Brain microvascular endothelial cell (primary cell): ENCODE measurements around the gene SVIL.
A peak's percentile ranks its signal among the peaks of the same experiment; 100 is the strongest.

Experiments
- DNase-seq: peaks from one replicate; pipeline ENCODE4 v3.0.0-alpha.2; 2020
- H3K27ac ChIP-seq: fragments of 250-450 bp; sonication (Bioruptor Pico); 2 replicates; pipeline ENCODE4 v1.5.1; 2020; ENCODE audit warnings: mild to moderate bottlenecking, moderate library complexity
- H3K27me3 ChIP-seq: fragments of 250-450 bp; sonication (Bioruptor Pico); replicated peaks from 2 replicates; pipeline ENCODE4 v1.5.1; 2020; ENCODE audit warnings: mild to moderate bottlenecking
- H3K36me3 ChIP-seq: fragments of 250-450 bp; sonication (Bioruptor Pico); replicated peaks from 2 replicates; pipeline ENCODE4 v1.5.1; 2020; ENCODE audit warnings: mild to moderate bottlenecking
- H3K4me3 ChIP-seq: 2 replicates; pipeline ENCODE4 v1.5.1; 2011; ENCODE audit warnings: low read depth, mild to moderate bottlenecking, control low read depth, low read length, moderate library complexity
- CTCF ChIP-seq: IDR thresholded peaks from 2 replicates; pipeline ENCODE4 v1.5.1; 2011; ENCODE audit warnings: low read depth, mild to moderate bottlenecking, moderate library complexity, low read length, control low read depth, inconsistent platforms; ENCODE audit errors: missing control alignments
- in situ Hi-C: cut with HindIII; loops from 2 replicates; pipeline ENCODE4 v1.10.0; 2017; ENCODE audit warnings: low sequenced_read_pairs, low pct_ligation_motif_present

SVIL gene

GRCh38 chr10:29415876-29416275 is 218.9 kb downstream of the SVIL start:
- in situ Hi-C loops: no loop called here
- H3K27me3 ChIP-seq: no peaks in the 10 kb centered on the region
- peak overlapping the region; percentile 11 for H3K27ac ChIP-seq
- H3K4me3 ChIP-seq: no peak overlapping the region
- peak; percentile 51 for DNase-seq
- peaks cover 21% of the 10 kb centered on the region for H3K36me3 ChIP-seq
- TF ChIP-seq CTCF: no peak

- H3K4me3 ChIP-seq: no peak overlapping the region
- in situ Hi-C loops: no loop called here
- peaks cover 12% of the 10 kb centered on the region for H3K36me3 ChIP-seq
- no peak for TF ChIP-seq CTCF
- DNase-seq: no peak
- H3K27ac ChIP-seq: no peak overlapping the region
- no peaks in the 10 kb centered on the region for H3K27me3 ChIP-seq
Observed at GRCh38 chr10:29414501-29414900, 220.3 kb downstream of the SVIL start.

GRCh38 chr10:29412485-29412884 is 222.3 kb downstream of the SVIL start:
- no peak for TF ChIP-seq CTCF
- H3K4me3 ChIP-seq: no peak overlapping the region
- in situ Hi-C loops: no loop called here
- H3K27ac ChIP-seq: no peak overlapping the region
- no peak for DNase-seq
- H3K27me3 ChIP-seq: no peaks in the 10 kb centered on the region
- peaks cover 6% of the 10 kb centered on the region for H3K36me3 ChIP-seq

- H3K27me3 ChIP-seq: no peaks in the 10 kb centered on the region
- TF ChIP-seq CTCF: no peak
- no peaks in the 10 kb centered on the region for H3K36me3 ChIP-seq
- DNase-seq: no peak
- H3K4me3 ChIP-seq: no peak overlapping the region
- H3K27ac ChIP-seq: no peak overlapping the region
- in situ Hi-C loops: no loop called here
Observed at GRCh38 chr10:29411666-29412315, 223.0 kb downstream of the SVIL start.

- no peaks in the 10 kb centered on the region for H3K27me3 ChIP-seq
- no peaks in the 10 kb centered on the region for H3K36me3 ChIP-seq
- H3K27ac ChIP-seq: peak overlapping the region; percentile 47
- in situ Hi-C loops: no loop called here
- peak; percentile 57 for DNase-seq
- peak overlapping the region; percentile 92 for H3K4me3 ChIP-seq
- TF ChIP-seq CTCF: peak; percentile 1
Observed at GRCh38 chr10:29409241-29410054, 225.3 kb downstream of the SVIL start.
